ENCODE measurements around the gene TMEM176A. TPM values are rescaled to one million over a fixed set of nuclear protein-coding genes. Genes with fewer than 3 reads are reported as not detected.

The TMEM176A gene
- total RNA-seq, 1 experiment from 2014 or later: 0.39 TPM

- H3K36me3 ChIP-seq (ENCODE audit: control insufficient read depth, insufficient read depth, low read length): no peaks in the 10 kb centered on the region
- no peak overlapping the region for H3K27ac ChIP-seq (ENCODE audit: low read length)
- ChIA-PET POLR2A (no interaction called here), CTCF (no interaction called here)
- H3K4me3 ChIP-seq (ENCODE audit: low read depth in 2 of 2, low read length in 2 of 2): no peak overlapping the region
- TF ChIP-seq SIN3A (IDR thresholded peaks at IDR 0.05; ENCODE audit: borderline replicate concordance, insufficient read depth, low read depth, low read length) (no peak), CTCF (IDR thresholded peaks at IDR 0.05) (no peak), POLR2AphosphoS5 (IDR thresholded peaks at IDR 0.05; ENCODE audit: low read depth, low read length) (no peak), REST (IDR thresholded peaks at IDR 0.05; ENCODE audit: insufficient read depth in 1 of 2, low read depth in 2 of 2, low read length in 1 of 2) (no peak), TCF7L2 (IDR thresholded peaks at IDR 0.05; ENCODE audit: low read depth, low read length) (no peak)
- DNase-seq (ENCODE audit: low read depth, low spot score): no peak
- H3K9me3 ChIP-seq (ENCODE audit: control insufficient read depth, insufficient read depth, low read depth, low read length): no peaks in the 10 kb centered on the region
- in situ Hi-C loops (cut with HindIII; ENCODE audit: low pct_unique_long_range_greater_than_20kb, low sequenced_read_pairs) (no loop called here), intact Hi-C loops (cut with micrococcal nuclease; ENCODE audit: unreplicated experiment) (no loop called here)
- no TSS peak for BruUV-seq (replicated peaks)
- H3K4me1 ChIP-seq (ENCODE audit: control insufficient read depth, insufficient read depth, low read length): no peaks in the 10 kb centered on the region
- no peak for ATAC-seq
- 0 out of 2 replicates have a peak, but pooled peaks cover 3% of the 10 kb centered on the region for H3K27me3 ChIP-seq (ENCODE audit: control insufficient read depth, insufficient read depth, low read length)
Measured at GRCh38 chr7:150826061-150826849, 25.7 kb downstream of the TMEM176A start.

DNA sequence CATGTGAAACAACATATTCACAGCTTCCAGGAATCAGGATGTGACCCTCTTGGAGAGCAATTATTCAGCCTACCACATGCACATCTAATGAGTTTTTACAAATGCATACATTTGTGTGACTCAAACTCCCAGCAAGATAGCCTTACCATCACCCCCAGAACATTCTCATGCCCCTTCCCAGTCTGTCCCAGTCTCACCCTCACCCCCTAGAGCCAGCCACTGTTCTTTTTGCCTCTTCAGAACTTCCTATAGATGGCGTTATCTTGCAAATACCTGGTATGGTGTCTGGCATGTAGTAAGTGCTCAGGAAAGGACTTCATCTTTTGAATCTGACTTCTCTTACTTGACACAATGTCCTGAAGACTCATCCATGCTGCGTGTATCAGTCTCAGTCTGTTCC, 27.8 kb downstream of the TMEM176A start:
- Histone ChIP-seq H3K4me3 (ENCODE audit: low read depth in 2 of 2, low read length in 2 of 2) (no peak overlapping the region), H3K27me3 (ENCODE audit: control insufficient read depth, insufficient read depth, low read length) (0 out of 2 replicates have a peak, but pooled peaks cover 3% of the 10 kb centered on the region), H3K4me1 (ENCODE audit: control insufficient read depth, insufficient read depth, low read length) (no peaks in the 10 kb centered on the region), H3K9me3 (ENCODE audit: control insufficient read depth, insufficient read depth, low read depth, low read length) (no peaks in the 10 kb centered on the region), H3K36me3 (ENCODE audit: control insufficient read depth, insufficient read depth, low read length) (no peaks in the 10 kb centered on the region), H3K27ac (ENCODE audit: low read length) (no peak overlapping the region)
- no TSS peak for BruUV-seq (replicated peaks)
- ATAC-seq (no peak), DNase-seq (ENCODE audit: low read depth, low spot score) (no peak)
- intact Hi-C loops (cut with micrococcal nuclease; ENCODE audit: unreplicated experiment) (no loop called here), in situ Hi-C loops (cut with HindIII; ENCODE audit: low pct_unique_long_range_greater_than_20kb, low sequenced_read_pairs) (no loop called here)
- POLR2A ChIA-PET: no interaction called here
- TF ChIP-seq SIN3A (IDR thresholded peaks at IDR 0.05; ENCODE audit: borderline replicate concordance, insufficient read depth, low read depth, low read length): no peak
- TF ChIP-seq POLR2AphosphoS5 (IDR thresholded peaks at IDR 0.05; ENCODE audit: low read depth, low read length): no peak
- 0 out of 2 replicates have a peak, but pooled peaks have one; percentile 4 for TF ChIP-seq CTCF (IDR thresholded peaks at IDR 0.05)
- no peak for TF ChIP-seq REST (IDR thresholded peaks at IDR 0.05; ENCODE audit: insufficient read depth in 1 of 2, low read depth in 2 of 2, low read length in 1 of 2)
- TF ChIP-seq TCF7L2 (IDR thresholded peaks at IDR 0.05; ENCODE audit: low read depth, low read length): no peak
- CTCF ChIA-PET: no interaction called here
